Tibial nerve (tissue), 4 donors: ENCODE measurements around the gene SLC5A1.

Experiments
- CTCF ChIP-seq, 5 experiments: fragments of 200-600 bp in 3 of 5; fragments of 450-650 bp in 2 of 5; sonication (generic) in 3 of 5; IDR thresholded peaks; one replicate each; pipeline ENCODE4 v1.5.1; 2016 to 2019; ENCODE audit warnings: antibody characterized with exemption in 5 of 5, mild to moderate bottlenecking in 3 of 5, moderate library complexity in 2 of 5
- EP300 ChIP-seq, 2 donors: sonication (generic); formaldehyde crosslinking; IDR thresholded peaks; one replicate each; pipeline ENCODE4 v1.6.1; 2017; ENCODE audit warnings: antibody characterized with exemption in 2 of 2, mild to moderate bottlenecking in 1 of 2
- POLR2A ChIP-seq, 2 donors: fragments of 450-650 bp; IDR thresholded peaks; one replicate each; pipeline ENCODE4 v1.6.1; 2017; ENCODE audit warnings: antibody characterized with exemption in 2 of 2, mild to moderate bottlenecking in 2 of 2, moderate library complexity in 2 of 2

- no peak for TF ChIP-seq CTCF (IDR thresholded peaks at IDR 0.05)
- no peak for TF ChIP-seq POLR2A (IDR thresholded peaks at IDR 0.05)
- no peak for TF ChIP-seq EP300 (IDR thresholded peaks at IDR 0.05)
Observed at GRCh38 chr22:32077151-32077550, 34.1 kb downstream of the SLC5A1 start.
